ENCODE results near the gene SKP1. TPM values are rescaled to one million over a fixed set of nuclear protein-coding genes. Genes with fewer than 3 reads are reported as not detected.

The SKP1 gene
- total and polyA plus RNA-seq, 7 donors = 193 to 938 (median 320) TPM

DNA sequence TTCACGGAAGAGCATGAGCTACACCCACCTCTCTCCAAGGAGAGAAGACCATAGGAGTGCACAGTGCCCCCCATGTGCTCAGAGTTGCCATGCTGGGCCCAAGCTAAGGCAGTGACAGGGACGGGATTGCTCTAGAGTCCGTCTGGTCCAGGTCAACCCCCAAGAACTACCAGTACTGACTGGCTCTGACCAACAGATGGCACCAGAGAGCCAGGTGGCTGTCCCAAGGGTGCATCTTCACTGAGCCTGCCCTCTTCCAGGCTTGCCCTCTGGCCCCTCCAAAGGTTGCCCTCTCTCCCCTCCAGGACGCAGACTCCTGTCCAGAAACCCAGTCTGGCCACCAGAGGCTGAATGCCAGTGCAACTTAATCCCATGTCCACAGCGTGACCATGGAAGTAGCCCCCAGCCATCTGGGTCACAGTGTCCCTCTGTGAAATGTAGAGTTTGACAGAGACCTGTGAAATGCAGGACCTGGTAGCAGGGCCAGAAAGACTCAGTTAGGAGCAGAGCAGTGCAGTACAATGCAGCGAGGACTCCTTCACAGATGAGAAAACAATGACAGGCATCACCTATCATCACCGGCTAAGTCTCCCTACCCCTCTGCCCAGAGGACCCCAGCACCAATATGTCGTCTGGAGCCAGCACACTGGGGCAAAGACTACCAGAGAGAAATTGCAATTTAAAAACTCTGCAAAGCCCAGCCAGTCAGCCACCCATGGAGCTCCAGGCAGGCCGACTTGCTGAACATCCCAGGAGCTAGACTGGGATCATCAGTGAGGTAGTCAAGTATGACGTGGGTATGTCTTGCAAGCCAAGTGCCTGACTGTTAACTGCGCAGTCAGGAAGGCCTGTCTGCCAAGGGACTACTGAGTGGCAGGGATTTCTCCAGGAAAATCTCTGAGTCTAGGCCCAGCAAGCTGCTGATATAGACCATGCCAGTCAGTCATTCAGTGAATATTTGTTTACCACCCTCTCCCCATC is 7.7 kb upstream of the SKP1 start:
- WGBS, 2 donors = 59 to 65% methylated on average over 11 of the region's 11 CpGs
- intact Hi-C loops (cut with DNase I) = loop anchor here (1.0 kb wide), 1 partner anchor 105 kb away; no protein-coding TSS in a partner anchor
- H3K9me3 ChIP-seq = no peaks in the 10 kb centered on the region
- H3K4me3 ChIP-seq = no peak overlapping the region
- no peak for TF ChIP-seq POLR2AphosphoS5 (IDR thresholded peaks at IDR 0.05)
- TF ChIP-seq CTCF (IDR thresholded peaks at IDR 0.05) = peak; percentile 84 to 93 (median 88)
- no peak for TF ChIP-seq POLR2A (IDR thresholded peaks at IDR 0.05)
- TF ChIP-seq EP300 (IDR thresholded peaks at IDR 0.05) = no peak
- no peak overlapping the region for H3K27ac ChIP-seq
- H3K27me3 ChIP-seq = no peaks in the 10 kb centered on the region
- H3K4me1 ChIP-seq = peaks cover 0 to 5% (median 0%) of the 10 kb centered on the region in 4 donors
- peak; percentile 76 for DNase-seq
- H3K36me3 ChIP-seq = no peaks in the 10 kb centered on the region

- Histone ChIP-seq H3K36me3 (no peaks in the 10 kb centered on the region), H3K9me3 (no peaks in the 10 kb centered on the region), H3K4me3 (no peak overlapping the region), H3K27ac (no peak overlapping the region), H3K4me1 (peaks cover 0 to 5% (median 0%) of the 10 kb centered on the region in 4 donors), H3K27me3 (no peaks in the 10 kb centered on the region)
- intact Hi-C loops (cut with DNase I) = no loop called here
- no peak for DNase-seq
- TF ChIP-seq EP300 (IDR thresholded peaks at IDR 0.05) = no peak
- TF ChIP-seq POLR2AphosphoS5 (IDR thresholded peaks at IDR 0.05) = no peak
- TF ChIP-seq CTCF (IDR thresholded peaks at IDR 0.05) = no peak
- TF ChIP-seq POLR2A (IDR thresholded peaks at IDR 0.05) = no peak
Observed at GRCh38 chr5:134183481-134183880, 6.7 kb upstream of the SKP1 start.

GRCh38 chr5:134178096-134178419 is 1.3 kb upstream of the SKP1 start:
- intact Hi-C loops (cut with DNase I) = no loop called here
- peak overlapping the region in 1 of 4 donors; percentile 99 for H3K4me3 ChIP-seq
- no peaks in the 10 kb centered on the region for H3K27me3 ChIP-seq
- no peaks in the 10 kb centered on the region for H3K9me3 ChIP-seq
- H3K4me1 ChIP-seq = peaks cover 0 to 34% (median 29%) of the 10 kb centered on the region in 4 donors
- TF ChIP-seq EP300 (IDR thresholded peaks at IDR 0.05) (no peak), POLR2AphosphoS5 (IDR thresholded peaks at IDR 0.05) (no peak), CTCF (IDR thresholded peaks at IDR 0.05) (no peak)
- WGBS, 2 donors = 48 to 74% methylated on average over 3 of the region's 3 CpGs
- no peak for DNase-seq
- H3K27ac ChIP-seq = peak overlapping the region in 3 of 4 donors; percentile 97 to 100 (median 98)
- peaks cover 0 to 6% (median 2%) of the 10 kb centered on the region in 4 donors for H3K36me3 ChIP-seq

DNA sequence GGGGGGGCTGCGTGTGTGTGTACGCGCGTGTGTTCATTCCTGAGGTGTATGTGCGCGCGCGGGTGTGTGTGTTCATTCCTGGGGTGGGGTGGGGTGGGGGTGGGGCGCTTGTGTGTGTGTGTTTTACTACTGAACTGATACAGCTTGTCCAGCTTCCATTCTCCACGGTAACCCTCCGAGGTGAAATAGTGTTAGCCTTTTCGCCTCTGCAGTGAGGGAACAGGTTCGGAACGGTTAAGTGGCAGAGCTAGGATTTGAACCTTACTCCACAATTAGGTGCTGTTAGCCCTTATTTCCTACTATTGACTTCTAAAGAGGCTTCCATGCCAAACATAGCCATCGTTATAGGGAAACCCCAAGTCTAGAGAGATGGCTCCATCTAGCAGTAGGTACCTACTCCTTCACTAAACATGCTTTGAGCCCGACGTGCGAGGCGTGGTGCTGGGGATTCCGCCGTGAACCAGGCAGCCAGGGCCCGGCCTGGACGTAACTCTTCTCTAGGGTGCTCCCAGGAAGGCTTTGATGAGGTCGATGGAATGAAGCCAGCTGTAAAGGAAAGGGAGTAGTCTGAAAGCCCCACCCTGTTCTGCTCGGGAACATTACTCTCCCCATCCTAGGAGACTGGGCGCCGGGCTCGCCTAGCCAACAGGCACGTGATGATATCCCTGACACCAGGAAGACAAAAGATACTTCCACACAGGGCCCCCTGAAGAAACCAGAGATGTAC is 782 bp upstream of the SKP1 start:
- H3K27ac ChIP-seq = peak overlapping the region; percentile 97 to 100 (median 98)
- peak in 1 of 2 donors; percentile 45 for TF ChIP-seq POLR2A (IDR thresholded peaks at IDR 0.05)
- TF ChIP-seq CTCF (IDR thresholded peaks at IDR 0.05) = no peak
- no peak for TF ChIP-seq EP300 (IDR thresholded peaks at IDR 0.05)
- DNase-seq = peak; percentile 71
- H3K9me3 ChIP-seq = no peaks in the 10 kb centered on the region
- peaks cover 0 to 37% (median 31%) of the 10 kb centered on the region in 4 donors for H3K4me1 ChIP-seq
- peaks cover 0 to 12% (median 5%) of the 10 kb centered on the region in 4 donors for H3K36me3 ChIP-seq
- WGBS, 2 donors = 7 to 26% methylated on average over 29 of the region's 29 CpGs
- no peaks in the 10 kb centered on the region for H3K27me3 ChIP-seq
- peak overlapping the region; percentile 82 to 99 (median 92) for H3K4me3 ChIP-seq
- intact Hi-C loops (cut with DNase I) = loop anchor here (2.0 kb wide), 4 partner anchors 49 to 409 kb away; partner anchors contain the start of genes PPP2CA and UBE2B
